ENCODE results near the gene SLC6A8. TPM values are rescaled to one million over a fixed set of nuclear protein-coding genes. Genes with fewer than 3 reads are reported as not detected.

Gene SLC6A8
- total RNA-seq, 4 donors from 2014 or later: 4.0 to 8.0 (median 6.1) TPM

DNA sequence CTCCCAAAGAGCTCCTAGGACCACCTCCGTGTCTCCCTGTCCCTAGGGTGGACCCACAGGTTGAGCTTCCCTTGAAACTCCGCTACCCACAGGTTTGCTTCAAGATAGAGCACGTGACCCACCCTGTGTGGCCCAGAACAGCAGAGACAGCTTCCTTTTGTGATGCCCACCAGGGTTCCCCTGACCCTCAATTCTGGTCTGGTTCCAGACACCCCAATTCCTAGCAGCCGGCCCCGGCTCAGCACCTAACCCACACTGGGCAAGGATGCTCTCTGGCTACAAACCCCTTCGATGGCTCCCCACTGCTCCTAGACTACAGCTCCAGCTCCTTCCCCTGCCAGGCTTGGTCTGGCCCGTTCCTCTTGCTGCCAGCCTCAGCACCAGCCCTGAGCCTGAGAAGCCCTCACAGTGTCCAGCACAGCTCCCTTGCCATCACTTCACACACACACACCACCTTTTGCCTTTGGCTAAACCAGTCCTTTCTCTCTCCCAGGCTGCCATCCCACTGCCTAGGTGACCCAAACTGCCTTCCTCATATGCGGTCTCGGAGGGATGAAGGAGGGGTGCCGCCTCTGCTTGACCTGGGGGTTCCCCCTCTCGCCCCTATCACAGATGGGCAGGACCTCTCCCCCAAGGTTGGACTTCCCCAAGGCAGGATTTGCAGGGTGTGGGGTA, 20.3 kb upstream of the SLC6A8 start:
- H3K27me3 ChIP-seq: no peaks in the 10 kb centered on the region
- no peaks in the 10 kb centered on the region for H3K4me1 ChIP-seq
- no peak for DNase-seq
- intact Hi-C loops (cut with DNase I): loop anchor here (5.0 kb wide), 1 partner anchor 60 kb away; no protein-coding TSS in a partner anchor
- H3K27ac ChIP-seq: no peak overlapping the region
- TF ChIP-seq, protein P1, sequence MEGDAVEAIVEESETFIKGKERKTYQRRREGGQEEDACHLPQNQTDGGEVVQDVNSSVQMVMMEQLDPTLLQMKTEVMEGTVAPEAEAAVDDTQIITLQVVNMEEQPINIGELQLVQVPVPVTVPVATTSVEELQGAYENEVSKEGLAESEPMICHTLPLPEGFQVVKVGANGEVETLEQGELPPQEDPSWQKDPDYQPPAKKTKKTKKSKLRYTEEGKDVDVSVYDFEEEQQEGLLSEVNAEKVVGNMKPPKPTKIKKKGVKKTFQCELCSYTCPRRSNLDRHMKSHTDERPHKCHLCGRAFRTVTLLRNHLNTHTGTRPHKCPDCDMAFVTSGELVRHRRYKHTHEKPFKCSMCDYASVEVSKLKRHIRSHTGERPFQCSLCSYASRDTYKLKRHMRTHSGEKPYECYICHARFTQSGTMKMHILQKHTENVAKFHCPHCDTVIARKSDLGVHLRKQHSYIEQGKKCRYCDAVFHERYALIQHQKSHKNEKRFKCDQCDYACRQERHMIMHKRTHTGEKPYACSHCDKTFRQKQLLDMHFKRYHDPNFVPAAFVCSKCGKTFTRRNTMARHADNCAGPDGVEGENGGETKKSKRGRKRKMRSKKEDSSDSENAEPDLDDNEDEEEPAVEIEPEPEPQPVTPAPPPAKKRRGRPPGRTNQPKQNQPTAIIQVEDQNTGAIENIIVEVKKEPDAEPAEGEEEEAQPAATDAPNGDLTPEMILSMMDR (IDR thresholded peaks at IDR 0.05): no peak
- TF ChIP-seq POLR2A (IDR thresholded peaks at IDR 0.05): no peak
- no peaks in the 10 kb centered on the region for H3K9me3 ChIP-seq
- 39 to 58% methylated on average over 5 of the region's 11 CpGs for WGBS, 2 donors
- no peak overlapping the region for H3K4me3 ChIP-seq (replicated peaks in 1 of 3)
- H3K36me3 ChIP-seq: no peaks in the 10 kb centered on the region

DNA sequence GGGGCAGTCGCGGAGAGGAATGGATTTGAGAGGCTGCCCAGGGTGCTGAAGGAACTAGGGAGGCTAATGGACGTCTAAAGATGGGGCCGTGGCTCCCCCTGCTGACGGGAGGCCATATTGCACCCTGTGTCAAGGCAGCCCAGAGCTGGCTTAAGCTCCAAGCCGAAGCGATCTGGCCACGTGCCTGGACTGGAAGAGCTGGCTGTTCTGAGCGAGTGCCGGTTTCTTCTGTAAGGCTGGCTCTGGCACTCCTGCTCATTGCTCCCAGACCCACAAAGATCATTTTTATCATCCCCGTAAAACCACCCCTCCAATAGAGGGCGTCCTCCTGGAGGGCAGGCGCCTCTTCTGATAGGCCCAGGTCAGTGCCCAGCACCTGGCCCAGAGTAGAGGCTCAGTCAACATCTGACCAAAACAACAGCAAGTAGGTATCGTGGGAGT, 19.8 kb upstream of the SLC6A8 start:
- Histone ChIP-seq H3K36me3 (no peaks in the 10 kb centered on the region), H3K27me3 (no peaks in the 10 kb centered on the region), H3K4me3 (replicated peaks in 1 of 3) (no peak overlapping the region), H3K9me3 (no peaks in the 10 kb centered on the region), H3K27ac (no peak overlapping the region), H3K4me1 (no peaks in the 10 kb centered on the region)
- no peak for TF ChIP-seq POLR2A (IDR thresholded peaks at IDR 0.05)
- TF ChIP-seq, protein P1 (IDR thresholded peaks at IDR 0.05): peak in 5 of 6 experiments; percentile 46 to 75 (median 59)
- WGBS, 2 donors: 7 to 70% methylated on average over 4 to 6 of the region's 14 CpGs
- DNase-seq: peak; percentile 88 to 89
- intact Hi-C loops (cut with DNase I): loop anchor here (5.0 kb wide), 1 partner anchor 61 kb away; no protein-coding TSS in a partner anchor

DNA sequence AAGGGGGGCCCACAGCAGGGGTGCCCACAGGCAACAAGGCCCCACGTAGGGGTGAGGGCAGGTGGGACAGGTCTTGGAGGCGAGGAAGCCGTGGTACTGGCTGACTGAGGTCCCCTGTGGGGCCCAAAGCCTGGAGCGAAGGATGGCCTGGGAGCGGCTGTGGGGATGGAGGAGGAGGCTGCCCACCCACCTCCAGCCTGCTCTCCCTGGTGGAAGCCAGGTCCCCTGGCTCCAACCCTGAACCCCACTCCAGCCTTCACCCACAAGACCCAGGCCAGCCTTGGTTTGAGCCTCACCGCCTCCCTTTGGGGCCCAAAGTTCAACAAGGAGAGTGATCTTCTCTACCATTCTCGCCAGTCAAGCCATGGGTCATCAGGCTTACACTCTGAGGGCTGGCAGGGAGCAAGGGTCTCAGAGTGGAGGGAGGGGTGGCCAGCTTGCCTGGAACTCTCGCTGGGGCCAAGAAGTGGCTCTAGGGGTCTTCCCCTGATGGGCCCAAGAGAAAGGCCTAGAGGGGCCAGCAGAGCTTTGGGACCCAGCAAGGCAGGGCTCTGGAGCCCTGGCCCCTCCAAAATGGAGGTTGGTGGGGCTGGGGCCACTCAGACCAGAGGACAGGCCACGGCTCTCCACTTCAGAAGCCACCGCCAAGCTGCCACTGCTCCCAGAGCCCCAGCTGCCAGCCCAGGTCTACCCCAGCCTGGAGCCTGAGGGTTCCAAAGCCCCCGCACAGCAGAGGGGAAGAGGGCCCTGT, 19.1 kb upstream of the SLC6A8 start:
- DNase-seq: no peak
- 94% methylated on average over 6 of the region's 11 CpGs; no CpG with 5 or more reads in 1 of the 2 donors for WGBS, 2 donors

DNA sequence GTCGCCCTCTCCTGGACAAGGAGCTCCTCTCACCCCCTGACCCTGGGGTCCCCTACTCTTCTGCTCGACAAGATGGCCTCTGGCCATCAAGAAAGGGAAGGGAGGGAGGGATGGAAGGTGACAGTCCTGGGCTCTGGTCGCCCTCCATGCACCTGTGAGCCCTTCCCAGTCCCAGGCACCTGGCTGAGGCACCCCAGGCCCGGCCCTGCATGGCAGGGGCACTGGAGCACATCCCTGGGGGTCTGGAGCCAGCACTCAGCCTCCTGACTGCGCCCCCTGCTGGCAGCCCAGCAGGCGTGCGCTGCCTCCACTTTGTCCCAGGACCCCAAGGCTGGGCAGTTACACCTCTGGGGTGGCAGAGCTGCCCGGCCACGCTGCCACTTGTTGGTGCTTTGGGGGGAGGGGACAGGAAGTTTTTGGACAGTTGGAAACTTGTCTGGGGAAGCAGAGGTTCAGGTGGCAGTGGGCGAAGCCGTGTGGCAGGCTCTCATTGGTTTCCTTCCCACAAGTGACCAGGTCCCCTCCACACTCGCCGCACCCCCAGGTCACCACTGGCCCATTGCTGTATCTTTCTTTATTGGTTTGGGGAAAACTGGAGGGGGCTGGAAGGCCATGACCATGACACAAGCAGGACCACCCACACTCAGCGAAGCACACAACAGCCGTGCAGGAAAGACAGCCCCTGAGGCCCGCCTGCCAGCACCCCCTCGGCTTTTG, 18.4 kb upstream of the SLC6A8 start:
- Histone ChIP-seq H3K27me3 (no peaks in the 10 kb centered on the region), H3K27ac (no peak overlapping the region), H3K9me3 (no peaks in the 10 kb centered on the region), H3K36me3 (no peaks in the 10 kb centered on the region), H3K4me3 (replicated peaks in 1 of 3) (no peak overlapping the region), H3K4me1 (no peaks in the 10 kb centered on the region)
- 71 to 97% methylated on average over 6 to 7 of the region's 17 CpGs for WGBS, 2 donors
- DNase-seq: no peak
- TF ChIP-seq POLR2A (IDR thresholded peaks at IDR 0.05): no peak
- TF ChIP-seq, protein P1 (IDR thresholded peaks at IDR 0.05): peak; percentile 32 to 58 (median 41)
- intact Hi-C loops (cut with DNase I): loop anchor here (5.0 kb wide), 1 partner anchor 62 kb away; no protein-coding TSS in a partner anchor

More for the DNA sequence above, 19.1 kb upstream of the SLC6A8 start:
- H3K36me3 ChIP-seq: no peaks in the 10 kb centered on the region
- TF ChIP-seq, protein P1 (IDR thresholded peaks at IDR 0.05): no peak
- intact Hi-C loops (cut with DNase I): loop anchor here (5.0 kb wide), 1 partner anchor 61 kb away; no protein-coding TSS in a partner anchor
- H3K9me3 ChIP-seq: no peaks in the 10 kb centered on the region
- H3K4me1 ChIP-seq: no peaks in the 10 kb centered on the region
- H3K4me3 ChIP-seq (replicated peaks in 1 of 3): no peak overlapping the region
- no peak overlapping the region for H3K27ac ChIP-seq
- H3K27me3 ChIP-seq: no peaks in the 10 kb centered on the region
